ENCODE results near the gene RPLP2.
A peak's percentile ranks its signal among the peaks of the same experiment; 100 is the strongest.

GRCh38 chr11:819129-819931 lies 9.6 kb downstream of the RPLP2 start:
- TF ChIP-seq CTCF (IDR thresholded peaks at IDR 0.05) (peak in 5 of 7 experiments; percentile 9 to 42 (median 15)), POLR2A (IDR thresholded peaks at IDR 0.05) (peak in 1 of 4 donors; percentile 16), EP300 (IDR thresholded peaks at IDR 0.05) (no peak)
